Measurements from ENCODE around the gene PLA2R1. TPM values are rescaled to one million over a fixed set of nuclear protein-coding genes. Genes with fewer than 3 reads are reported as not detected.
A peak's percentile ranks its signal among the peaks of the same experiment; 100 is the strongest.

Gene PLA2R1
- total and polyA plus RNA-seq, 2 experiments from 2014 or later = 4.9 to 9.6 TPM

- H3K36me3 ChIP-seq (replicated peaks; ENCODE audit: insufficient read depth, low read depth) = no peaks in the 10 kb centered on the region
- no peak overlapping the region for H3K4me3 ChIP-seq
- no peaks in the 10 kb centered on the region for H3K79me2 ChIP-seq
- H3K4me1 ChIP-seq (ENCODE audit: insufficient read depth) = peaks cover 5% of the 10 kb centered on the region
- no peak overlapping the region for H2AFZ ChIP-seq
- no peaks in the 10 kb centered on the region for H4K20me1 ChIP-seq (ENCODE audit: insufficient read depth, poor library complexity, severe bottlenecking)
- WGBS (ENCODE audit: low lambda C conversion rate, missing lambda C conversion rate) = 68% methylated on average over 7 of the region's 7 CpGs
- no peaks in the 10 kb centered on the region for H3K27me3 ChIP-seq
- no peaks in the 10 kb centered on the region for H3K9me3 ChIP-seq (ENCODE audit: low read depth)
- no peak overlapping the region for H3K27ac ChIP-seq
- no peak for DNase-seq (ENCODE audit: low spot score)
- H3K9me2 ChIP-seq (replicated peaks; ENCODE audit: insufficient read depth) = no peaks in the 10 kb centered on the region
- no peak overlapping the region for H3K4me2 ChIP-seq
- TF ChIP-seq CTCF (IDR thresholded peaks at IDR 0.05; ENCODE audit: poor library complexity) = no peak
- TF ChIP-seq EZH2 (IDR thresholded peaks at IDR 0.05; ENCODE audit: borderline replicate concordance) = no peak
- TF ChIP-seq EZH2phosphoT487 (IDR thresholded peaks at IDR 0.05; ENCODE audit: low read depth, severe bottlenecking, unreplicated experiment) = no peak
These were observed 79.3 kb downstream of the PLA2R1 start for GRCh38 chr2:159982842-159983785.

GRCh38 chr2:159982270-159982669 is 80.1 kb downstream of the PLA2R1 start:
- Histone ChIP-seq H3K4me1 (ENCODE audit: insufficient read depth) (peaks cover 5% of the 10 kb centered on the region), H3K4me3 (no peak overlapping the region), H3K9me2 (replicated peaks; ENCODE audit: insufficient read depth) (no peaks in the 10 kb centered on the region), H4K20me1 (ENCODE audit: insufficient read depth, poor library complexity, severe bottlenecking) (no peaks in the 10 kb centered on the region), H3K9me3 (ENCODE audit: low read depth) (no peaks in the 10 kb centered on the region), H3K27me3 (no peaks in the 10 kb centered on the region), H3K36me3 (replicated peaks; ENCODE audit: insufficient read depth, low read depth) (no peaks in the 10 kb centered on the region), H3K79me2 (no peaks in the 10 kb centered on the region), H3K27ac (no peak overlapping the region), H3K4me2 (no peak overlapping the region), H2AFZ (no peak overlapping the region)
- peak; percentile 19 for DNase-seq (ENCODE audit: low spot score)
- WGBS (ENCODE audit: low lambda C conversion rate, missing lambda C conversion rate) = 33% methylated on average over 3 of the region's 3 CpGs
- no peak for TF ChIP-seq EZH2 (IDR thresholded peaks at IDR 0.05; ENCODE audit: borderline replicate concordance)
- no peak for TF ChIP-seq CTCF (IDR thresholded peaks at IDR 0.05; ENCODE audit: poor library complexity)
- TF ChIP-seq EZH2phosphoT487 (IDR thresholded peaks at IDR 0.05; ENCODE audit: low read depth, severe bottlenecking, unreplicated experiment) = no peak

GRCh38 chr2:159976527-159977160 is 85.8 kb downstream of the PLA2R1 start:
- Histone ChIP-seq H3K27me3 (no peaks in the 10 kb centered on the region), H3K4me2 (no peak overlapping the region), H3K27ac (no peak overlapping the region), H3K4me1 (ENCODE audit: insufficient read depth) (no peaks in the 10 kb centered on the region), H3K79me2 (no peaks in the 10 kb centered on the region), H3K4me3 (no peak overlapping the region), H2AFZ (no peak overlapping the region), H3K9me3 (ENCODE audit: low read depth) (no peaks in the 10 kb centered on the region), H3K9me2 (replicated peaks; ENCODE audit: insufficient read depth) (no peaks in the 10 kb centered on the region), H4K20me1 (ENCODE audit: insufficient read depth, poor library complexity, severe bottlenecking) (no peaks in the 10 kb centered on the region), H3K36me3 (replicated peaks; ENCODE audit: insufficient read depth, low read depth) (no peaks in the 10 kb centered on the region)
- 81% methylated on average over 5 of the region's 5 CpGs for WGBS (ENCODE audit: low lambda C conversion rate, missing lambda C conversion rate)
- TF ChIP-seq CTCF (IDR thresholded peaks at IDR 0.05; ENCODE audit: poor library complexity) (no peak), EZH2phosphoT487 (IDR thresholded peaks at IDR 0.05; ENCODE audit: low read depth, severe bottlenecking, unreplicated experiment) (no peak), EZH2 (IDR thresholded peaks at IDR 0.05; ENCODE audit: borderline replicate concordance) (no peak)
- no peak for DNase-seq (ENCODE audit: low spot score)

Data from hepatocyte (in vitro differentiated cells).